ENCODE results near the gene DRICH1. TPM values are rescaled to one million over a fixed set of nuclear protein-coding genes. Genes with fewer than 3 reads are reported as not detected.

The DRICH1 gene
- total and polyA plus RNA-seq, 2 experiments from 2014 or later, result not detected

GRCh38 chr22:23591846-23592245, 40.3 kb downstream of the DRICH1 start:
- Histone ChIP-seq H3K36me3 (replicated peaks; ENCODE audit: insufficient read depth, low read depth) (no peaks in the 10 kb centered on the region), H3K9me3 (ENCODE audit: low read depth) (no peaks in the 10 kb centered on the region), H3K4me3 (no peak overlapping the region), H3K27me3 (no peaks in the 10 kb centered on the region), H3K79me2 (no peaks in the 10 kb centered on the region), H2AFZ (no peak overlapping the region), H3K4me2 (no peak overlapping the region), H3K9me2 (replicated peaks; ENCODE audit: insufficient read depth) (no peaks in the 10 kb centered on the region), H3K27ac (no peak overlapping the region), H4K20me1 (ENCODE audit: insufficient read depth, poor library complexity, severe bottlenecking) (no peaks in the 10 kb centered on the region), H3K4me1 (ENCODE audit: insufficient read depth) (no peaks in the 10 kb centered on the region)
- no peak for DNase-seq (ENCODE audit: low spot score)
- no peak for TF ChIP-seq EZH2phosphoT487 (IDR thresholded peaks at IDR 0.05; ENCODE audit: low read depth, severe bottlenecking, unreplicated experiment)
- no peak for TF ChIP-seq CTCF (IDR thresholded peaks at IDR 0.05; ENCODE audit: poor library complexity)
- no peak for TF ChIP-seq EZH2 (IDR thresholded peaks at IDR 0.05; ENCODE audit: borderline replicate concordance)
- WGBS (ENCODE audit: low lambda C conversion rate, missing lambda C conversion rate), result 84% methylated on average over 7 of the region's 7 CpGs

- TF ChIP-seq EZH2phosphoT487 (IDR thresholded peaks at IDR 0.05; ENCODE audit: low read depth, severe bottlenecking, unreplicated experiment) (no peak), EZH2 (IDR thresholded peaks at IDR 0.05; ENCODE audit: borderline replicate concordance) (no peak), CTCF (IDR thresholded peaks at IDR 0.05; ENCODE audit: poor library complexity) (peak; percentile 90)
- Histone ChIP-seq H3K79me2 (no peaks in the 10 kb centered on the region), H3K27me3 (no peaks in the 10 kb centered on the region), H3K27ac (no peak overlapping the region), H3K36me3 (replicated peaks; ENCODE audit: insufficient read depth, low read depth) (no peaks in the 10 kb centered on the region), H3K9me3 (ENCODE audit: low read depth) (no peaks in the 10 kb centered on the region), H4K20me1 (ENCODE audit: insufficient read depth, poor library complexity, severe bottlenecking) (no peaks in the 10 kb centered on the region), H3K4me2 (no peak overlapping the region), H3K9me2 (replicated peaks; ENCODE audit: insufficient read depth) (no peaks in the 10 kb centered on the region), H3K4me1 (ENCODE audit: insufficient read depth) (no peaks in the 10 kb centered on the region), H2AFZ (no peak overlapping the region), H3K4me3 (no peak overlapping the region)
- DNase-seq (ENCODE audit: low spot score), result peak; percentile 82
- 58% methylated on average over 11 of the region's 11 CpGs for WGBS (ENCODE audit: low lambda C conversion rate, missing lambda C conversion rate)
These were observed 40.8 kb downstream of the DRICH1 start for GRCh38 chr22:23591201-23591791.

DNA sequence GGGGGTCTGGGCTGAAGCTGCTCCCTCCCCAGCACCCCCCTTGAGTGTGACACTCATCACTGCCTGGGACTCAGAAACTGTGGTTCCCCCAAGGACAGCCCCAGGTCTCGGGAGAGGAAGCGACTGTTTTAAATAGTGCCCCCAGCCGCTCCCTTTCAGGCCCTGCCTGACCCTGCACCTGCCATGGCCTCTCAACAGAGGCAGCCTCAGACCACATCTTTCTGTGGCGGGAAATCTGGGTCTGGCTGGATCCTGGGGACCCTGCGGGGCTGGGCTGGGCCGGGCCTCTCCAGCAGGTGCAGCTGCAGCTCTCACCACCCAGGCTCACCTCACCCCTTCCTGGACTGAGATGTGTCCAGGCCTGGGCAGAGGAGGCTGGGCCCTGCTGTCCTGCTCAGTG, 48.3 kb downstream of the DRICH1 start:
- H3K36me3 ChIP-seq (replicated peaks; ENCODE audit: insufficient read depth, low read depth), result no peaks in the 10 kb centered on the region
- H3K4me2 ChIP-seq, result no peak overlapping the region
- H3K4me1 ChIP-seq (ENCODE audit: insufficient read depth), result no peaks in the 10 kb centered on the region
- no peak for DNase-seq (ENCODE audit: low spot score)
- H3K27me3 ChIP-seq, result no peaks in the 10 kb centered on the region
- WGBS (ENCODE audit: low lambda C conversion rate, missing lambda C conversion rate), result 88% methylated on average over 5 of the region's 6 CpGs
- H3K9me2 ChIP-seq (replicated peaks; ENCODE audit: insufficient read depth), result no peaks in the 10 kb centered on the region
- H3K79me2 ChIP-seq, result no peaks in the 10 kb centered on the region
- no peak overlapping the region for H3K27ac ChIP-seq
- H4K20me1 ChIP-seq (ENCODE audit: insufficient read depth, poor library complexity, severe bottlenecking), result no peaks in the 10 kb centered on the region
- no peak overlapping the region for H2AFZ ChIP-seq
- TF ChIP-seq CTCF (IDR thresholded peaks at IDR 0.05; ENCODE audit: poor library complexity), result no peak
- no peak for TF ChIP-seq EZH2 (IDR thresholded peaks at IDR 0.05; ENCODE audit: borderline replicate concordance)
- TF ChIP-seq EZH2phosphoT487 (IDR thresholded peaks at IDR 0.05; ENCODE audit: low read depth, severe bottlenecking, unreplicated experiment), result no peak
- H3K9me3 ChIP-seq (ENCODE audit: low read depth), result no peaks in the 10 kb centered on the region
- H3K4me3 ChIP-seq, result no peak overlapping the region
